MM.1S (cell line): Measurements from ENCODE around the gene CABLES1.
"Not testable (repeated sequence)": the region's sequence is repeated elsewhere in the genome, so short reads cannot be mapped to it uniquely, and the experiment has no call there.

Experiments
- DNase-seq: peaks from one replicate; pipeline ENCODE4 v3.0.0-alpha.2; 2015
- H2AFZ ChIP-seq: fragments of 300-600 bp; sonication (generic); 2 replicates; pipeline ENCODE4 v1.6.0; 2016; ENCODE audit warnings: antibody characterized with exemption, low read length
- H3F3A ChIP-seq: fragments of 300-600 bp; sonication (generic); 2 replicates; pipeline ENCODE4 v1.6.1; 2016; ENCODE audit warnings: mild to moderate bottlenecking, antibody characterized with exemption, low read length, moderate library complexity, mixed read lengths; ENCODE audit not compliant: insufficient read depth
- H3K27ac ChIP-seq: fragments of 300-600 bp; sonication (generic); 2 replicates; pipeline ENCODE4 v1.5.1; 2016; ENCODE audit warnings: mild to moderate bottlenecking, low read length
- H3K27me3 ChIP-seq: fragments of 300-600 bp; sonication (generic); replicated peaks from 2 replicates; pipeline ENCODE4 v1.6.0; 2016; ENCODE audit warnings: low read length; ENCODE audit not compliant: insufficient read depth
- H3K36me3 ChIP-seq: fragments of 300-600 bp; sonication (generic); replicated peaks from 2 replicates; pipeline ENCODE4 v1.6.1; 2016; ENCODE audit warnings: mild to moderate bottlenecking, low read length, mixed read lengths; ENCODE audit not compliant: insufficient read depth
- H3K4me1 ChIP-seq: fragments of 300-600 bp; sonication (generic); 2 replicates; pipeline ENCODE4 v1.6.1; 2016; ENCODE audit warnings: low read length, mixed read lengths
- H3K4me2 ChIP-seq: fragments of 300-600 bp; sonication (generic); 2 replicates; pipeline ENCODE4 v1.6.0; 2016; ENCODE audit warnings: low read depth, low read length
- H3K4me3 ChIP-seq: fragments of 300-600 bp; sonication (generic); 2 replicates; pipeline ENCODE4 v1.5.1; 2016; ENCODE audit warnings: low read length, mixed read lengths
- H3K79me2 ChIP-seq: fragments of 300-600 bp; sonication (generic); 2 replicates; pipeline ENCODE4 v1.6.1; 2016; ENCODE audit warnings: mixed run types, low read length, mixed read lengths
- H3K9ac ChIP-seq: fragments of 300-600 bp; sonication (generic); 2 replicates; pipeline ENCODE4 v1.6.1; 2016; ENCODE audit warnings: low read length, mixed read lengths
- H3K9me2 ChIP-seq: fragments of 300-600 bp; sonication (generic); replicated peaks from 2 replicates; pipeline ENCODE4 v1.6.1; 2016; ENCODE audit warnings: mild to moderate bottlenecking, low read length, mixed read lengths; ENCODE audit not compliant: insufficient read depth
- H3K9me3 ChIP-seq: fragments of 300-600 bp; sonication (generic); replicated peaks from 2 replicates; pipeline ENCODE4 v1.6.1; 2016; ENCODE audit warnings: mild to moderate bottlenecking, low read length, mixed read lengths; ENCODE audit not compliant: insufficient read depth
- H4K20me1 ChIP-seq: fragments of 300-600 bp; sonication (generic); 2 replicates; pipeline ENCODE4 v1.6.1; 2016; ENCODE audit warnings: mild to moderate bottlenecking, low read length, moderate library complexity, mixed read lengths; ENCODE audit not compliant: insufficient read depth
- CTCF ChIP-seq: fragments of 300-600 bp; sonication (generic); IDR thresholded peaks from 2 replicates; pipeline ENCODE4 v1.5.1; 2016; ENCODE audit warnings: antibody characterized with exemption, low read length, mixed read lengths
- EZH2 ChIP-seq: fragments of 300-600 bp; sonication (generic); optimal IDR thresholded peaks from 2 replicates; pipeline ENCODE3; 2017; ENCODE audit warnings: low read depth, mild to moderate bottlenecking, antibody characterized with exemption, low read length, mixed read lengths
- EZH2phosphoT487 ChIP-seq: fragments of 300-600 bp; sonication (generic); IDR thresholded peaks from 2 replicates; pipeline ENCODE4 v1.6.1; 2018; ENCODE audit warnings: antibody characterized with exemption, low read length

The CABLES1 gene

GRCh38 chr18:23134780-23135549 is at the start of gene CABLES1:
CABLES1 (plus strand) TSS chr18:23135485; CDS start chr18:23135763, 278 bp downstream.
- H3K27ac ChIP-seq: peak within 1 kb of the TSS; percentile 98
- TF ChIP-seq EZH2 (no peak), CTCF (no peak), EZH2phosphoT487 (no peak)
- DNase-seq: peak; percentile 81

GRCh38 chr18:23087352-23087751 is 47.9 kb upstream of the CABLES1 start:
- Histone ChIP-seq H3K4me2 (no peak overlapping the region), H3K4me3 (no peak overlapping the region), H3K9ac (no peak overlapping the region), H3F3A (peaks cover 13% of the 10 kb centered on the region), H4K20me1 (no peaks in the 10 kb centered on the region), H3K9me2 (no peaks in the 10 kb centered on the region), H3K9me3 (no peaks in the 10 kb centered on the region), H3K4me1 (peaks cover 11% of the 10 kb centered on the region), H2AFZ (no peak overlapping the region), H3K27ac (no peak overlapping the region), H3K36me3 (no peaks in the 10 kb centered on the region), H3K79me2 (no peaks in the 10 kb centered on the region), H3K27me3 (no peaks in the 10 kb centered on the region)
- no peak for TF ChIP-seq CTCF
- DNase-seq: no peak

More at GRCh38 chr18:23134780-23135549, at the start of gene CABLES1:
- Histone ChIP-seq H3K4me1 (peaks cover 38% of the 10 kb centered on the region), H3K27me3 (no peaks in the 10 kb centered on the region), H3K4me2 (peak within 1 kb of the TSS; percentile 100), H3K9ac (peak within 1 kb of the TSS; percentile 88), H3K36me3 (0 out of 2 replicates have a peak, but pooled peaks cover 2% of the 10 kb centered on the region), H3K4me3 (peak within 1 kb of the TSS; percentile 93), H4K20me1 (no peaks in the 10 kb centered on the region), H3K9me3 (no peaks in the 10 kb centered on the region), H3F3A (peaks cover 29% of the 10 kb centered on the region), H3K79me2 (peaks cover 54% of the 10 kb centered on the region), H3K9me2 (no peaks in the 10 kb centered on the region), H2AFZ (peak within 1 kb of the TSS; percentile 43)

GRCh38 chr18:23088310-23088709 is 47.0 kb upstream of the CABLES1 start:
- no peak for TF ChIP-seq EZH2phosphoT487
- TF ChIP-seq EZH2: no peak
- TF ChIP-seq CTCF: no peak
- H3F3A ChIP-seq: peaks cover 13% of the 10 kb centered on the region
- no peaks in the 10 kb centered on the region for H4K20me1 ChIP-seq
- H3K4me2 ChIP-seq: no peak overlapping the region
- H3K27me3 ChIP-seq: no peaks in the 10 kb centered on the region
- H3K79me2 ChIP-seq: no peaks in the 10 kb centered on the region
- no peak overlapping the region for H2AFZ ChIP-seq
- H3K27ac ChIP-seq: no peak overlapping the region
- no peaks in the 10 kb centered on the region for H3K9me2 ChIP-seq
- no peak overlapping the region for H3K9ac ChIP-seq
- peaks cover 13% of the 10 kb centered on the region for H3K4me1 ChIP-seq
- DNase-seq: no peak
- H3K4me3 ChIP-seq: no peak overlapping the region
- H3K9me3 ChIP-seq: no peaks in the 10 kb centered on the region
- H3K36me3 ChIP-seq: no peaks in the 10 kb centered on the region

- not testable (repeated sequence) for H3K27me3 ChIP-seq, H3K4me3 ChIP-seq, H4K20me1 ChIP-seq, H3K9me3 ChIP-seq, H3K36me3 ChIP-seq, H3K9me2 ChIP-seq, H3K79me2 ChIP-seq
- H3K9ac ChIP-seq: peak overlapping the region; percentile 27; the same call in 1 of the 2 replicates
- H2AFZ ChIP-seq: 0 out of 2 replicates have a peak overlapping the region, but pooled peaks have one; percentile 14
- DNase-seq: peak; percentile 75
- peaks cover 13% of the 10 kb centered on the region for H3F3A ChIP-seq
- peaks cover 13% of the 10 kb centered on the region for H3K4me1 ChIP-seq
- H3K4me2 ChIP-seq: peak overlapping the region; percentile 53
- H3K27ac ChIP-seq: peak overlapping the region; percentile 81
Measured at GRCh38 chr18:23091017-23091993, 44.0 kb upstream of the CABLES1 start.
